AG04450 (cell line): ENCODE data around the gene GIPR. TPM values are rescaled to one million over a fixed set of nuclear protein-coding genes. Genes with fewer than 3 reads are reported as not detected.

ENCODE experiments used
- CTCF ChIA-PET: fragments of 300-600, 350-600 bp; formaldehyde crosslinking; extraction: SDS; loops from one replicate; lab custom pipeline; 2022; ENCODE audit warnings: antibody characterized with exemption, inconsistent platforms; lab: Charles Lee
- POLR2A ChIA-PET: fragments of 350-600 bp; formaldehyde crosslinking; extraction: SDS; loops from one replicate; lab custom pipeline; 2021; ENCODE audit warnings: antibody characterized with exemption, inconsistent platforms; lab: Yijun Ruan, JAX
- DNase-seq: peaks from one replicate; pipeline ENCODE4 v3.0.0-alpha.2; 2011; ENCODE audit warnings: low read depth, low spot score
- H3K27ac ChIP-seq: one replicate; pipeline ENCODE4 v1.5.1; 2012; ENCODE audit warnings: low read depth, low read length, control low read depth
- H3K27me3 ChIP-seq: one replicate; pipeline ENCODE4 v1.6.0; 2012; ENCODE audit warnings: low read length; ENCODE audit not compliant: control insufficient read depth, insufficient read depth
- H3K4me3 ChIP-seq: 2 replicates; pipeline ENCODE4 v1.5.1; 2011; ENCODE audit warnings: mild to moderate bottlenecking, low read depth, low read length, control low read depth
- H3K9me3 ChIP-seq: 2 replicates; pipeline ENCODE4 v1.5.1; 2012; ENCODE audit warnings: low read length; ENCODE audit not compliant: control insufficient read depth, insufficient read depth
- CTCF ChIP-seq: IDR thresholded peaks from 2 replicates; pipeline ENCODE4 v1.5.1; 2011; ENCODE audit warnings: low read depth, low read length, control low read depth, inconsistent platforms
- polyA plus RNA-seq: library from polyadenylated mRNA; depleted of rRNA; stranded (reverse); fragments of >200 nt; gene quantifications from 2 replicates; pipeline ENCODE4 v1.2.3, GENCODE V29; 2011

Gene GIPR
- polyA plus RNA-seq, 1 experiment = 0.61 TPM

DNA sequence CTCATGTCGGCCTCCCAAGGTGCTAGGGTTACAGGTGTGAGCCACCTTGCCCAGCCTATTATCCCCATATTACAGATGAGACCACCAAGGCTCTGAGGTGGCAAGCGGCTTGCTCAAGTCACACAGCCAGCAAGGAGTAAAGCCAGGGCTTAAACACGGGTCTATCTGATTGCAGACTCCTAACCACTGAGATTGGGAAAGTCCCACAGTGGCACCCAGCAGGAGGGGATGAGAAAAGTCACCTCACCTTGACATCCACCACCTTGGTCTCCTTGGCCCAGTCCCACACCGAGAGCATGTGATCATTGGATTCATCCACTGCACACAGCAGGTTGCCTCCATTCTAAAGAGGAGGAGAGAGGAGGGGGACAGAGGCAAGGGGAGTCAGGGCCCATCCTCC, 38.3 kb upstream of the GIPR start:
- POLR2A ChIA-PET = no interaction called here
- no peaks in the 10 kb centered on the region for H3K27me3 ChIP-seq
- no peak overlapping the region for H3K4me3 ChIP-seq
- no peak for TF ChIP-seq CTCF
- H3K9me3 ChIP-seq = no peaks in the 10 kb centered on the region
- H3K27ac ChIP-seq = peak overlapping the region; percentile 33
- DNase-seq = no peak
- CTCF ChIA-PET = interaction anchor here (0.6 kb wide), 1 partner anchor 137 kb away, joined by 4 read pairs; no protein-coding TSS in a partner anchor

DNA sequence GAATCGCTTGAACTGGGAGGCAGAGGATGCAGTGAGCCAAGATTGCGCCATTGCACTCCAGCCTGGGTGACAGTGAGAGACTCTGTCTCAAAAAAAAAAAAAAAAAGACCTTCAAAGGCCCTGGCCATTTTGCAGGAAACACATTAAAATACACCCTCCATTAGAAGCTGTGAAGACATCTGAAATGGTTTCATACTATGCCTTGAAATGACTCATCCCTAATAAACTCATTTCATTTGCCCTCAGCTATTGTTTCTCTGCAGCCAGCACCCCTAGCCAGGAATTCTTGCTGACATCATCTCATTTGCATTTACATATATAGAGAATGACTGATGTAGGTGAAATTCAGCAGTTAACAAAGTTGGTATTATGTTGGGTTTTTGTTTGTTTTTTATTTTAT, 37.6 kb upstream of the GIPR start:
- ChIA-PET POLR2A (interaction anchor here (0.6 to 1.6 kb wide), 10 partner anchors 8 to 95 kb away, joined by 3 to 7 read pairs (median 4); partner anchors contain the start of gene EML2), CTCF (interaction anchor here (0.9 to 1.8 kb wide), 3 partner anchors 12 to 72 kb away, joined by 3 to 8 read pairs (median 4); no protein-coding TSS in a partner anchor)
- peak overlapping the region; percentile 91 for H3K27ac ChIP-seq
- TF ChIP-seq CTCF = no peak
- no peaks in the 10 kb centered on the region for H3K9me3 ChIP-seq
- H3K27me3 ChIP-seq = no peaks in the 10 kb centered on the region
- no peak overlapping the region for H3K4me3 ChIP-seq
- no peak for DNase-seq

GRCh38 chr19:45632468-45633196, 35.4 kb upstream of the GIPR start:
- Histone ChIP-seq H3K9me3 (no peaks in the 10 kb centered on the region), H3K27me3 (no peaks in the 10 kb centered on the region), H3K4me3 (no peak overlapping the region), H3K27ac (peak overlapping the region; percentile 78)
- no peak for TF ChIP-seq CTCF
- CTCF ChIA-PET = interaction anchor here (1.6 kb wide), 1 partner anchor 10 kb away, joined by 6 read pairs; no protein-coding TSS in a partner anchor
- POLR2A ChIA-PET = interaction anchor here (0.5 to 0.9 kb wide), 3 partner anchors 9 to 38 kb away, joined by 3 read pairs; no protein-coding TSS in a partner anchor
- DNase-seq = peak; percentile 75

GRCh38 chr19:45636275-45636674, 31.7 kb upstream of the GIPR start:
- ChIA-PET POLR2A (no interaction called here), CTCF (no interaction called here)
- Histone ChIP-seq H3K27ac (no peak overlapping the region), H3K9me3 (no peaks in the 10 kb centered on the region; the same call in 1 of the 2 replicates), H3K4me3 (no peak overlapping the region), H3K27me3 (no peaks in the 10 kb centered on the region)
- DNase-seq = no peak
- TF ChIP-seq CTCF = no peak

GRCh38 chr19:45636902-45637301, 31.1 kb upstream of the GIPR start:
- Histone ChIP-seq H3K27ac (no peak overlapping the region), H3K4me3 (no peak overlapping the region), H3K9me3 (no peaks in the 10 kb centered on the region; the same call in 1 of the 2 replicates), H3K27me3 (no peaks in the 10 kb centered on the region)
- ChIA-PET CTCF (no interaction called here), POLR2A (no interaction called here)
- TF ChIP-seq CTCF = no peak
- no peak for DNase-seq
